A549 (cell line): ENCODE data around the gene DGAT2. TPM values are rescaled to one million over a fixed set of nuclear protein-coding genes. Genes with fewer than 3 reads are reported as not detected.

ENCODE experiments used
- ATAC-seq, 2 experiments: fragments of 200-7000 bp in 1 of 2; fragments of >200 bp in 1 of 2; cut with Nextera tagmentation in 1 of 2; cut with Tn5 transposase in 1 of 2; 3 replicates each; pipeline versions ENCODE4 v1.8.0 to v1.9.1; 2018 to 2020; ENCODE audit warnings: mild to moderate bottlenecking in 1 of 2, moderate library complexity in 1 of 2
- CTCF ChIA-PET: fragments of 300-600 bp; sonication (Branson Sonifier 250); formaldehyde crosslinking; extraction: SDS; loops from one replicate; lab custom pipeline; 2021; ENCODE audit warnings: antibody characterized with exemption, inconsistent platforms; lab: Yijun Ruan, JAX
- POLR2A ChIA-PET: fragments of 350-600 bp; formaldehyde crosslinking; extraction: SDS; loops from one replicate; lab custom pipeline; 2021; ENCODE audit warnings: antibody characterized with exemption, inconsistent platforms; lab: Yijun Ruan, JAX
- DNase-seq, 2 experiments: peaks; one replicate each; pipeline versions ENCODE4 v3.0.0 to v3.0.0-alpha.2; 2011 to 2016; ENCODE audit warnings: low read depth in 1 of 2, low spot score in 1 of 2
- FAIRE-seq: peaks from 2 replicates; lab custom pipeline; 2011; peaks lifted over from hg19 to GRCh38; lab: Jason Lieb, UNC
- H3K27ac ChIP-seq, 2 experiments: fragments of >200 bp; sonication (Bioruptor Twin); formaldehyde crosslinking; 3 replicates each; pipeline ENCODE4 v1.5.1; 2016 to 2017
- H3K4me1 ChIP-seq: fragments of >200 bp; sonication (Bioruptor Twin); formaldehyde crosslinking; 3 replicates; pipeline ENCODE4 v1.6.1; 2016
- H3K4me2 ChIP-seq: fragments of >200 bp; sonication (Bioruptor Twin); formaldehyde crosslinking; 3 replicates; pipeline ENCODE4 v1.6.1; 2016
- H3K4me3 ChIP-seq: fragments of >200 bp; sonication (Bioruptor Twin); formaldehyde crosslinking; 3 replicates; pipeline ENCODE4 v1.5.1; 2016
- H3K9me3 ChIP-seq: fragments of >200 bp; sonication (Bioruptor Twin); formaldehyde crosslinking; 3 replicates; pipeline ENCODE4 v1.6.1; 2016
- CBX8 ChIP-seq: fragments of 200-600 bp; sonication (generic); IDR thresholded peaks from 2 replicates; pipeline ENCODE4 v1.6.1; 2016
- CHD4 ChIP-seq: fragments of 200-600 bp; sonication (generic); IDR thresholded peaks from 2 replicates; pipeline ENCODE4 v1.6.1; 2016; ENCODE audit warnings: antibody characterized with exemption, mild to moderate bottlenecking, borderline replicate concordance
- EP300 ChIP-seq, 2 experiments: fragments of >200 bp; sonication (Bioruptor Twin); formaldehyde crosslinking; IDR thresholded peaks; 2 replicates in 1 of 2; 3 replicates in 1 of 2; pipeline ENCODE4 v1.6.1; 2016 to 2017
- FOXS1 ChIP-seq: fragments of 250-450 bp; sonication (Bioruptor Pico); IDR thresholded peaks from 2 replicates; pipeline ENCODE4 v1.5.0; 2020; ENCODE audit warnings: mild to moderate bottlenecking, moderate library complexity
- HDAC2 ChIP-seq: fragments of 200-600 bp; sonication (generic); IDR thresholded peaks from 2 replicates; pipeline ENCODE4 v1.6.1; 2016
- HOXA7 ChIP-seq: fragments of 250-450 bp; sonication (Bioruptor Pico); IDR thresholded peaks from 2 replicates; pipeline ENCODE4 v1.5.0; 2020; ENCODE audit warnings: mild to moderate bottlenecking, moderate library complexity
- HOXB5 ChIP-seq: fragments of 250-450 bp; sonication (Bioruptor Pico); IDR thresholded peaks from 2 replicates; pipeline ENCODE4 v1.5.0; 2020; ENCODE audit warnings: mild to moderate bottlenecking, moderate library complexity
- JUNB ChIP-seq: fragments of >200 bp; sonication (Bioruptor Twin); formaldehyde crosslinking; IDR thresholded peaks from 2 replicates; pipeline ENCODE4 v1.6.1; 2016
- KDM1A ChIP-seq: fragments of 200-600 bp; sonication (generic); IDR thresholded peaks from 2 replicates; pipeline ENCODE4 v1.6.1; 2016; ENCODE audit warnings: low read depth, mild to moderate bottlenecking
- MAFK ChIP-seq: fragments of 450-650 bp; IDR thresholded peaks from 2 replicates; pipeline ENCODE4 v1.6.1; 2014; ENCODE audit not compliant: partially characterized antibody
- MAZ ChIP-seq: fragments of 150-350 bp; IDR thresholded peaks from 2 replicates; pipeline ENCODE4 v1.6.1; 2014; ENCODE audit warnings: antibody characterized with exemption, low read depth, low read length, borderline replicate concordance
- MYC ChIP-seq: IDR thresholded peaks from 2 replicates; pipeline ENCODE4 v1.6.1; 2012; ENCODE audit warnings: mild to moderate bottlenecking, inconsistent platforms, low read length, improper control_type of control experiment, borderline replicate concordance
- NFE2L2 ChIP-seq: fragments of 150-350 bp; conservative IDR thresholded peaks from 2 replicates; pipeline ENCODE4 v1.6.1; 2014; ENCODE audit warnings: low read length
- NPAS2 ChIP-seq: fragments of 250-450 bp; sonication (Bioruptor Pico); IDR thresholded peaks from 2 replicates; pipeline ENCODE4 v1.8.0; 2022; ENCODE audit warnings: mild to moderate bottlenecking, moderate library complexity, borderline replicate concordance
- PHF8 ChIP-seq: fragments of 200-600 bp; sonication (generic); IDR thresholded peaks from 2 replicates; pipeline ENCODE4 v1.6.1; 2016; ENCODE audit warnings: low read depth, mild to moderate bottlenecking, antibody characterized with exemption, moderate library complexity, borderline replicate concordance
- RCOR1 ChIP-seq: fragments of 150-350 bp; IDR thresholded peaks from 2 replicates; pipeline ENCODE4 v1.6.1; 2014; ENCODE audit warnings: antibody characterized with exemption, low read length, low read depth
- SREBF2 ChIP-seq: fragments of 450-650 bp; IDR thresholded peaks from 2 replicates; pipeline ENCODE4 v1.6.1; 2014; ENCODE audit warnings: mild to moderate bottlenecking, moderate library complexity
- TP53 ChIP-seq: fragments of 250-450 bp; sonication (Bioruptor Pico); IDR thresholded peaks from 2 replicates; pipeline ENCODE4 v1.5.0; 2021; ENCODE audit warnings: mild to moderate bottlenecking, moderate library complexity
- WGBS: methylation state at CpG from one replicate; pipeline ENCODE4 v1.1.6; 2017; ENCODE audit errors: missing lambda C conversion rate; 5-methylcytosine and 5-hydroxymethylcytosine counted together
- polyA plus RNA-seq, 4 experiments: library from polyadenylated mRNA; depleted of rRNA in 3 of 4; stranded (reverse); fragments of >200 nt; fragmentation: RNase III in 1 of 4; extraction: RNeasy Plus Mini Kit Qiagen cat#74134 plus additional on column Dnase treatment in 1 of 4; gene quantifications; 2 replicates in 3 of 4; 3 replicates in 1 of 4; pipeline ENCODE4 v1.2.3, GENCODE V29; 2011 to 2017
- TF ChIP-seq, protein P1 (sequence below): fragments of 250-450 bp; sonication (Bioruptor Pico); IDR thresholded peaks from 2 replicates; pipeline ENCODE4 v1.5.0; 2020; ENCODE audit warnings: low read depth, mild to moderate bottlenecking, moderate library complexity
- TF ChIP-seq, protein P2 (sequence below): fragments of >200 bp; sonication (Bioruptor Twin); formaldehyde crosslinking; IDR thresholded peaks from 3 replicates; pipeline ENCODE4 v1.6.1; 2016
- TF ChIP-seq, protein P3 (sequence below): fragments of >200 bp; sonication (Bioruptor Twin); formaldehyde crosslinking; IDR thresholded peaks from 2 replicates; pipeline ENCODE4 v1.6.1; 2016
- TF ChIP-seq, protein P4 (sequence below): fragments of 450-650 bp; IDR thresholded peaks from 2 replicates; pipeline ENCODE4 v1.6.1; 2014; ENCODE audit warnings: antibody characterized with exemption
- TF ChIP-seq, protein P5 (sequence below): IDR thresholded peaks from 2 replicates; pipeline ENCODE4 v1.6.1; 2012

The DGAT2 gene
- polyA plus RNA-seq, 2 of the 4 experiments (the other 2 are of a cell fraction), result 1.6 to 1.9 TPM

DNA sequence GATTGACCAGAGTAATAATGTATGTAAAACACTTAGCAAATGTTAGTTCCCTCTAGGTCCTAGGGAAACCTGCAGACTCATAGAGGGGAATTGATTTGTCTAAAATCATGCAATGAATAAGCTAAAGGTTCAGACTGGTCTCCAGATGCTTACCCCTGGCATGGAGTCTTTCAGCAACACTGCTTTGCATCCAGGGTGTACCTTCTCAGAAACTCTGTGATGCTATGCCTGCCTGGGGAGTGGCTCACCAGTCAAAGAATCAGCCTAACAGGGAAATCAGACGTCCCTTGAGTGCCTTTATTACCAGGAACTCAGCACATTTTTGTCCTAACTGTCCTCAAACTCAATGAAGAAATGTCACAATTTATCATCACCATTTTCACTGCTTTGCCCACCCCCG lies 40.5 kb downstream of the DGAT2 start:
- DNase-seq (no peak), FAIRE-seq (no peak), ATAC-seq (no peak)
- TF ChIP-seq MAFK (no peak), CBX8 (no peak), MYC (no peak), HOXB5 (CRISPR knock-in tag) (no peak), NPAS2 (CRISPR knock-in tag) (no peak), EP300 (IDR thresholded peaks at IDR 0.05) (no peak), PHF8 (no peak), CHD4 (no peak), JUNB (no peak), NFE2L2 (no peak)
- TF ChIP-seq, protein P1, sequence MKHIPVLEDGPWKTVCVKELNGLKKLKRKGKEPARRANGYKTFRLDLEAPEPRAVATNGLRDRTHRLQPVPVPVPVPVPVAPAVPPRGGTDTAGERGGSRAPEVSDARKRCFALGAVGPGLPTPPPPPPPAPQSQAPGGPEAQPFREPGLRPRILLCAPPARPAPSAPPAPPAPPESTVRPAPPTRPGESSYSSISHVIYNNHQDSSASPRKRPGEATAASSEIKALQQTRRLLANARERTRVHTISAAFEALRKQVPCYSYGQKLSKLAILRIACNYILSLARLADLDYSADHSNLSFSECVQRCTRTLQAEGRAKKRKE (CRISPR knock-in tag), result no peak
- TF ChIP-seq, protein P2, sequence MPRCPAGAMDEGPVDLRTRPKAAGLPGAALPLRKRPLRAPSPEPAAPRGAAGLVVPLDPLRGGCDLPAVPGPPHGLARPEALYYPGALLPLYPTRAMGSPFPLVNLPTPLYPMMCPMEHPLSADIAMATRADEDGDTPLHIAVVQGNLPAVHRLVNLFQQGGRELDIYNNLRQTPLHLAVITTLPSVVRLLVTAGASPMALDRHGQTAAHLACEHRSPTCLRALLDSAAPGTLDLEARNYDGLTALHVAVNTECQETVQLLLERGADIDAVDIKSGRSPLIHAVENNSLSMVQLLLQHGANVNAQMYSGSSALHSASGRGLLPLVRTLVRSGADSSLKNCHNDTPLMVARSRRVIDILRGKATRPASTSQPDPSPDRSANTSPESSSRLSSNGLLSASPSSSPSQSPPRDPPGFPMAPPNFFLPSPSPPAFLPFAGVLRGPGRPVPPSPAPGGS, result no peak
- TF ChIP-seq, protein P3, sequence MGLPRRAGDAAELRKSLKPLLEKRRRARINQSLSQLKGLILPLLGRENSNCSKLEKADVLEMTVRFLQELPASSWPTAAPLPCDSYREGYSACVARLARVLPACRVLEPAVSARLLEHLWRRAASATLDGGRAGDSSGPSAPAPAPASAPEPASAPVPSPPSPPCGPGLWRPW, result no peak
- TF ChIP-seq, protein P4, sequence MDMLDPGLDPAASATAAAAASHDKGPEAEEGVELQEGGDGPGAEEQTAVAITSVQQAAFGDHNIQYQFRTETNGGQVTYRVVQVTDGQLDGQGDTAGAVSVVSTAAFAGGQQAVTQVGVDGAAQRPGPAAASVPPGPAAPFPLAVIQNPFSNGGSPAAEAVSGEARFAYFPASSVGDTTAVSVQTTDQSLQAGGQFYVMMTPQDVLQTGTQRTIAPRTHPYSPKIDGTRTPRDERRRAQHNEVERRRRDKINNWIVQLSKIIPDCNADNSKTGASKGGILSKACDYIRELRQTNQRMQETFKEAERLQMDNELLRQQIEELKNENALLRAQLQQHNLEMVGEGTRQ, result no peak
- TF ChIP-seq, protein P5, sequence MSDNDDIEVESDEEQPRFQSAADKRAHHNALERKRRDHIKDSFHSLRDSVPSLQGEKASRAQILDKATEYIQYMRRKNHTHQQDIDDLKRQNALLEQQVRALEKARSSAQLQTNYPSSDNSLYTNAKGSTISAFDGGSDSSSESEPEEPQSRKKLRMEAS, result no peak
- no peak overlapping the region for H3K4me3 ChIP-seq
- POLR2A ChIA-PET, result no interaction called here
- H3K9me3 ChIP-seq, result no peaks in the 10 kb centered on the region
- WGBS, result 35% methylated on average over 2 of the region's 2 CpGs
- H3K27ac ChIP-seq, result no peak overlapping the region
- CTCF ChIA-PET, result no interaction called here
- H3K4me2 ChIP-seq, result no peak overlapping the region
- peaks cover 7% of the 10 kb centered on the region; the same call in 1 of the 3 replicates for H3K4me1 ChIP-seq

DNA sequence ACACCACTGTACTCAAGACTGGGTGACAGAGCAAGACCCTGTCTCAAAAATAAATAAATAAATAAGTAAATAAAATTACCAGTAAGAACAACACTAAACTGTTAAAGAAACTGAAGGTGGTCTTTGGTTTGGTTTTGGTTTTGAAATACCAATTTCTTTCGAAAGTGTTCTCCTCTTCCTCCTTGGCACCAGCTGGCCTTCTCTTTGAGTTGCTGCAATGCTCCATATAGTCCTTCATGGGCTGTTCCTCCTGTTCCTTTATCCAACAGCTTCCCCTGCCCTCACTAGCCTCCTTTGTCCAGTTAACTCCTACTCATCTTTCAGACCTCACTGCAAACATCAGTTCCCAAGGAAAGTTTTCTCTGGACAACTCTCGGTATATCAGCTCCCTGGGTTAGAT lies 41.4 kb downstream of the DGAT2 start:
- Histone ChIP-seq H3K4me1 (peaks cover 8% of the 10 kb centered on the region; the same call in 1 of the 3 replicates), H3K4me2 (no peak overlapping the region), H3K4me3 (no peak overlapping the region), H3K9me3 (no peaks in the 10 kb centered on the region), H3K27ac (no peak overlapping the region)
- ATAC-seq (no peak), DNase-seq (no peak), FAIRE-seq (no peak)
- ChIA-PET POLR2A (no interaction called here), CTCF (interaction anchor here (2.9 kb wide), 1 partner anchor 59 kb away, joined by 11 read pairs; no protein-coding TSS in a partner anchor)
- WGBS, result 86% methylated on average over 2 of the region's 2 CpGs
- no peak for TF ChIP-seq KDM1A
- no peak for TF ChIP-seq CHD4
- no peak for TF ChIP-seq RCOR1
- no peak for TF ChIP-seq MAZ
- TF ChIP-seq FOXS1 (CRISPR knock-in tag), result no peak
- TF ChIP-seq SREBF2, result no peak
- TF ChIP-seq HOXA7 (CRISPR knock-in tag), result no peak
- TF ChIP-seq, protein P4, result no peak
- no peak for TF ChIP-seq HDAC2
- TF ChIP-seq PHF8, result no peak
- no peak for TF ChIP-seq TP53
- TF ChIP-seq, protein P2, result no peak
